Pancreas (tissue), 10 donors: Measurements from ENCODE around the gene ATP5IF1. TPM values are rescaled to one million over a fixed set of nuclear protein-coding genes. Genes with fewer than 3 reads are reported as not detected.

Experiments used
- ATAC-seq, 4 donors: fragments of 200-7000 bp; cut with Tn5 transposase; one replicate each; pipeline versions ENCODE4 v1.8.0 to v1.9.1; 2020; ENCODE audit warnings: mild to moderate bottlenecking in 4 of 4, moderate library complexity in 4 of 4
- DNase-seq, 6 donors: peaks; one replicate each; pipeline ENCODE4 v3.0.0-alpha.2; 2020
- FAIRE-seq: peaks from 2 replicates; lab custom pipeline; 2012; peaks lifted over from hg19 to GRCh38; lab: Jason Lieb, UNC
- H3K27ac ChIP-seq, 4 donors: fragments of 200-600 bp; sonication (generic); 1 replicate in 3 of 4; 2 replicates in 1 of 4; pipeline versions ENCODE4 v1.5.0 to v1.8.0; 2020
- H3K27me3 ChIP-seq, 4 donors: fragments of 200-600 bp; one replicate each; pipeline ENCODE4 v1.8.0; 2021
- H3K36me3 ChIP-seq, 3 donors: fragments of 200-600 bp; sonication (generic) in 1 of 3; one replicate each; pipeline versions ENCODE4 v1.5.0 to v1.8.0; 2020 to 2021
- H3K4me1 ChIP-seq, 3 donors: fragments of 200-600 bp; one replicate each; pipeline ENCODE4 v1.8.0; 2021
- H3K4me3 ChIP-seq, 4 donors: fragments of 200-600 bp; sonication (generic) in 2 of 4; one replicate each; pipeline versions ENCODE4 v1.5.0 to v1.8.0; 2020 to 2021
- H3K9me3 ChIP-seq, 4 donors: fragments of 200-600 bp; one replicate each; pipeline ENCODE4 v1.8.0; 2021
- WGBS, 2 donors: extraction: QIAGEN DNeasy Blood & Tissue Kit; methylation state at CpG; one replicate each; pipeline ENCODE4 v1.1.7; 2013; 5-methylcytosine and 5-hydroxymethylcytosine counted together
- intact Hi-C, 3 donors: fragments of 100-400 bp; cut with DNase I; formaldehyde crosslinking; loops; one replicate each; pipeline versions ENCODE4 v1.11.1 to v1.14.2; 2022
- polyA plus RNA-seq, 2 donors: library from polyadenylated mRNA; stranded (reverse); fragments of 200-250 nt; gene quantifications; one replicate each; pipeline ENCODE4 v1.2.3, GENCODE V29; 2013
- total RNA-seq, 6 donors: library from RNA; stranded (reverse); fragmentation: NEBNext Ultra II Directional in 4 of 6; extraction: Animal tissue kit (Norgen Biotek cat#: 25700) in 4 of 6; gene quantifications; one replicate each; pipeline versions ENCODE4 v1.2.1 to v1.2.4, GENCODE V29; 2021 to 2023
- TF ChIP-seq, protein P1 (sequence below), 4 donors: fragments of 200-600 bp; sonication (generic) in 3 of 4; IDR thresholded peaks; one replicate each; pipeline versions ENCODE4 v1.5.0 to v1.8.0; 2021; ENCODE audit warnings: antibody characterized with exemption in 4 of 4
- donor health status: healthy with polysubstance abuse.
- donor health status: DM: no; HTN: no; CAD: no; lungs with moderate emphysema.
- donor health status: DM: no; HTN: no; CAD: no.
- donor health status: control.
- donor health status: control.
- donor health status: Bipolar disorder and iron deficiency.
- donor health status: DM: yes; HTN: yes; CAD: no.
- donor health status: DM: no; HTN: no; CAD: no.
- donor health status: DM: no; HTN: no; CAD: no.
- donor health status: DM: yes; HTN: yes; CAD: no.

ATP5IF1 gene
- total and polyA plus RNA-seq, 8 donors = 37.9 to 239 (median 60.2) TPM

DNA sequence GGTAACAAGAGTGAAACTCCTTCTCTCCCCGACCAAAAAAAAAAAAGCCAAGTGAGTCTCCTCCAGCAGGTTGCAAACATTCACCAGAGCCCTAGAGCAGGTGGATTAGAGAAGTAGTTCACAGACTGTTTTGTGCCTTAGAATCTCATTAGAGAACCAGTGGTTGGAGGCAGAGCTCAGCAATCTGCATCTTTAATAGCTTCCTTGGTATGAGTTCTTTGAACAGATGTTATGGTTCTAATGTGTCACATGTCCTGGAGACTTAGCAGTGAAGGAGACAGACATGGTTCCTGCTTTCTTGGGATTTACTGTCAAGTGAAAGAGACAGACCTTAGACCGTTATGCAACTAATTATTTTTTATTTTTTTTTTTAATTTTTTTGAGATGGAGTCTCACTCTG is 50.2 kb downstream of the ATP5IF1 start:
- no peaks in the 10 kb centered on the region for H3K4me1 ChIP-seq
- TF ChIP-seq, protein P1, sequence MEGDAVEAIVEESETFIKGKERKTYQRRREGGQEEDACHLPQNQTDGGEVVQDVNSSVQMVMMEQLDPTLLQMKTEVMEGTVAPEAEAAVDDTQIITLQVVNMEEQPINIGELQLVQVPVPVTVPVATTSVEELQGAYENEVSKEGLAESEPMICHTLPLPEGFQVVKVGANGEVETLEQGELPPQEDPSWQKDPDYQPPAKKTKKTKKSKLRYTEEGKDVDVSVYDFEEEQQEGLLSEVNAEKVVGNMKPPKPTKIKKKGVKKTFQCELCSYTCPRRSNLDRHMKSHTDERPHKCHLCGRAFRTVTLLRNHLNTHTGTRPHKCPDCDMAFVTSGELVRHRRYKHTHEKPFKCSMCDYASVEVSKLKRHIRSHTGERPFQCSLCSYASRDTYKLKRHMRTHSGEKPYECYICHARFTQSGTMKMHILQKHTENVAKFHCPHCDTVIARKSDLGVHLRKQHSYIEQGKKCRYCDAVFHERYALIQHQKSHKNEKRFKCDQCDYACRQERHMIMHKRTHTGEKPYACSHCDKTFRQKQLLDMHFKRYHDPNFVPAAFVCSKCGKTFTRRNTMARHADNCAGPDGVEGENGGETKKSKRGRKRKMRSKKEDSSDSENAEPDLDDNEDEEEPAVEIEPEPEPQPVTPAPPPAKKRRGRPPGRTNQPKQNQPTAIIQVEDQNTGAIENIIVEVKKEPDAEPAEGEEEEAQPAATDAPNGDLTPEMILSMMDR (IDR thresholded peaks at IDR 0.05) = no peak
- peaks cover 0 to 10% (median 0%) of the 10 kb centered on the region in 3 donors for H3K36me3 ChIP-seq
- FAIRE-seq (no peak), DNase-seq (no peak), ATAC-seq (no peak)
- 73 to 74% methylated on average over 2 of the region's 2 CpGs for WGBS, 2 donors
- H3K4me3 ChIP-seq = no peak overlapping the region
- no peak overlapping the region for H3K27ac ChIP-seq
- intact Hi-C loops = no loop called here
- no peaks in the 10 kb centered on the region for H3K9me3 ChIP-seq
- no peaks in the 10 kb centered on the region for H3K27me3 ChIP-seq

Other genes starting within 250 kb of the ATP5IF1 start
- 10 to 100 TPM in 2 of 6 donors, 1 to 10 TPM in 4; 6.0 to 14.6 (median 8.3) TPM for gene EYA3, start 147.5 kb upstream of the ATP5IF1 start, total RNA-seq
- gene EYA3, start 147.5 kb upstream of the ATP5IF1 start, polyA plus RNA-seq = 1 to 10 TPM; 3.4 to 4.6 TPM
- 10 to 100 TPM in 1 of 6 donors, 1 to 10 TPM in 2, under 1 TPM in 3; 0.37 to 13.7 (median 1.4) TPM for gene PTAFR, start 59.4 kb upstream of the ATP5IF1 start, total RNA-seq
- 1 to 10 TPM in 1 of 2 donors, under 1 TPM in 1; 0.76 to 1.0 TPM for gene PTAFR, start 59.4 kb upstream of the ATP5IF1 start, polyA plus RNA-seq
- gene DNAJC8, start 3.1 kb upstream of the ATP5IF1 start, total RNA-seq = 10 to 100 TPM; 12.1 to 30.8 (median 16.6) TPM
- 10 to 100 TPM; 23.5 to 45.1 TPM for gene DNAJC8, start 3.1 kb upstream of the ATP5IF1 start, polyA plus RNA-seq
- 10 to 100 TPM in 1 of 6 donors, 1 to 10 TPM in 5; 4.0 to 38.3 (median 7.3) TPM for gene SESN2, start 23.4 kb downstream of the ATP5IF1 start, total RNA-seq
- gene SESN2, start 23.4 kb downstream of the ATP5IF1 start, polyA plus RNA-seq = 1 to 10 TPM; 5.7 to 9.7 TPM
- gene MED18, start 92.9 kb downstream of the ATP5IF1 start, total RNA-seq = 1 to 10 TPM; 4.3 to 7.9 (median 6.5) TPM
- 10 to 100 TPM in 1 of 2 donors, 1 to 10 TPM in 1; 7.9 to 12.5 TPM for gene MED18, start 92.9 kb downstream of the ATP5IF1 start, polyA plus RNA-seq
- gene PHACTR4, start 133.6 kb downstream of the ATP5IF1 start, total RNA-seq = 10 to 100 TPM; 13.5 to 25.8 (median 15.9) TPM
- gene PHACTR4, start 133.6 kb downstream of the ATP5IF1 start, polyA plus RNA-seq = 10 to 100 TPM; 12.5 to 13.3 TPM